HepG2 (cell line): ENCODE results near the gene CDHR3.

Experiments used
- EZH2 ChIP-seq: conservative IDR thresholded peaks from 2 replicates; pipeline ENCODE4 v1.6.1; 2012; ENCODE audit warnings: mild to moderate bottlenecking, low read depth, low read length, moderate library complexity
- PRPF4 ChIP-seq: fragments of 200-400 bp; formaldehyde crosslinking; IDR thresholded peaks from 2 replicates; pipeline ENCODE4 v1.6.1; 2016; ENCODE audit warnings: low read length, low read depth; ENCODE audit not compliant: poor library complexity, severe bottlenecking
- RBAK ChIP-seq: sonication (generic); formaldehyde crosslinking; IDR thresholded peaks from 2 replicates; pipeline ENCODE4 v1.5.1; 2020; ENCODE audit warnings: mild to moderate bottlenecking, missing genetic modification reagents
- ZNF766 ChIP-seq: sonication (generic); formaldehyde crosslinking; IDR thresholded peaks from 2 replicates; pipeline ENCODE4 v1.5.0; 2020; ENCODE audit warnings: missing genetic modification reagents, borderline replicate concordance

- TF ChIP-seq ZNF766 (no peak), PRPF4 (no peak), RBAK (CRISPR knock-in tag) (no peak), EZH2 (no peak)
These were observed 82.1 kb downstream of the CDHR3 start for GRCh38 chr7:106045139-106045538.
